ENCODE results near the gene KLC1. TPM values are rescaled to one million over a fixed set of nuclear protein-coding genes. Genes with fewer than 3 reads are reported as not detected.

Gene KLC1
- total and polyA plus RNA-seq, 4 donors, result 93.3 to 225 (median 139) TPM

GRCh38 chr14:103584326-103584915 lies 44.6 kb upstream of the KLC1 start:
- ATAC-seq (ENCODE audit: insufficient read depth, low FRiP score) (no peak), DNase-seq (no peak)
- Histone ChIP-seq H3K27ac (ENCODE audit: low read depth in 1 of 2, low read length in 1 of 2) (no peak overlapping the region), H3K4me1 (ENCODE audit: control insufficient read depth in 5 of 5, insufficient read depth in 5 of 5, low read length in 5 of 5) (no peaks in the 10 kb centered on the region), H3K36me3 (ENCODE audit: control insufficient read depth in 4 of 4, insufficient read depth in 4 of 4, low read length in 4 of 4) (peaks cover 0 to 13% (median 10%) of the 10 kb centered on the region in 4 donors), H3K27me3 (ENCODE audit: control insufficient read depth in 3 of 3, insufficient read depth in 3 of 3, low read length in 2 of 3) (no peaks in the 10 kb centered on the region), H3K4me3 (no peak overlapping the region), H3K9me3 (ENCODE audit: control insufficient read depth in 4 of 4, insufficient read depth in 3 of 4, low read length in 3 of 4) (no peaks in the 10 kb centered on the region), H3K9ac (ENCODE audit: insufficient read depth in 1 of 2, low read length in 2 of 2) (no peak overlapping the region)
- TF ChIP-seq, protein P1, sequence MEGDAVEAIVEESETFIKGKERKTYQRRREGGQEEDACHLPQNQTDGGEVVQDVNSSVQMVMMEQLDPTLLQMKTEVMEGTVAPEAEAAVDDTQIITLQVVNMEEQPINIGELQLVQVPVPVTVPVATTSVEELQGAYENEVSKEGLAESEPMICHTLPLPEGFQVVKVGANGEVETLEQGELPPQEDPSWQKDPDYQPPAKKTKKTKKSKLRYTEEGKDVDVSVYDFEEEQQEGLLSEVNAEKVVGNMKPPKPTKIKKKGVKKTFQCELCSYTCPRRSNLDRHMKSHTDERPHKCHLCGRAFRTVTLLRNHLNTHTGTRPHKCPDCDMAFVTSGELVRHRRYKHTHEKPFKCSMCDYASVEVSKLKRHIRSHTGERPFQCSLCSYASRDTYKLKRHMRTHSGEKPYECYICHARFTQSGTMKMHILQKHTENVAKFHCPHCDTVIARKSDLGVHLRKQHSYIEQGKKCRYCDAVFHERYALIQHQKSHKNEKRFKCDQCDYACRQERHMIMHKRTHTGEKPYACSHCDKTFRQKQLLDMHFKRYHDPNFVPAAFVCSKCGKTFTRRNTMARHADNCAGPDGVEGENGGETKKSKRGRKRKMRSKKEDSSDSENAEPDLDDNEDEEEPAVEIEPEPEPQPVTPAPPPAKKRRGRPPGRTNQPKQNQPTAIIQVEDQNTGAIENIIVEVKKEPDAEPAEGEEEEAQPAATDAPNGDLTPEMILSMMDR (IDR thresholded peaks at IDR 0.05; ENCODE audit: control extremely low read depth, extremely low read depth), result no peak
- 86 to 87% methylated on average over 11 of the region's 11 CpGs for WGBS, 2 donors

DNA sequence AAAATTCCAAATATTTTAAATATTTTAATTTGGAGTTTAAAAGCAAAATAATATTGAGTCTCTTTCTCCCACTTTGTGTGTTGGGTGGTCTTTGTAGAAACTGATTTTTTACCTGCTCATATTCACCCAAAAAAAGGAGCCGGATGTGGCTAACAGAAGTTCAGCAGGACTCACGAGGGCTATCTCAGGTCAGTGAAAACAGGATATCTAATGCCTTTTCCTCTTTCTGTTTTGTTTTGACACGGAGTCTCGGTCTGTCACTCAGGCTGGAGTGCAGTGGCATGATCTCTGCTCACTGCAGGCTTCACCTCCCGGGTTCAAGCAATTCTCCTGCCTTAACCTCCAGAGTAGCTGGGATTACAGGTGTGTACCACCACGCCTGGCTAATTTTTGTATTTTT lies 35.4 kb upstream of the KLC1 start:
- H3K27ac ChIP-seq (ENCODE audit: low read depth in 1 of 2, low read length in 1 of 2), result peak overlapping the region in 1 of 2 donors; percentile 5
- DNase-seq (no peak), ATAC-seq (ENCODE audit: insufficient read depth, low FRiP score) (no peak)

DNA sequence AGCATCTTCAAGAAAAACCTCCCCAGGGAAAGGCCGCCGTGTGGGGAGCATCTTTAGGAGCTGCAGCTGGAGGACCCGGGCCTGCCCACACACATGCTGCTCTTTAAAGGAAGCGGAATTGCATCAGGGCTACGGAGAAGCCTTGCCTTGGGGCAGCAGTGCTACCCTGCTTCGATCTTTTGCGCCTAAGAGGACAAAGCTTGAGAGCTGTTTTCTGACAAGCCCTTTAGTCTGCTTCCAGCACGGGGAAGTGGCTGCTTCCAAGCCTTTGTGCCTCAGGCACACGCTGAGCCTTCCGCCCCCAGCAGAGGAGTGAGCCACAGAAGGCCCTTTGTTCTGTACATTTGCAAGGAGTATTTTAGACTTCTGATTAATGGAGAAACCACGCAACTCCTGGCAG lies 34.7 kb upstream of the KLC1 start:
- H3K27me3 ChIP-seq (ENCODE audit: control insufficient read depth in 3 of 3, insufficient read depth in 3 of 3, low read length in 2 of 3), result no peaks in the 10 kb centered on the region
- ATAC-seq (ENCODE audit: insufficient read depth, low FRiP score), result no peak
- 61 to 76% methylated on average over 9 to 11 of the region's 11 CpGs for WGBS, 2 donors
- peak overlapping the region; percentile 5 to 46 for H3K27ac ChIP-seq (ENCODE audit: low read depth in 1 of 2, low read length in 1 of 2)
- peaks cover 0 to 7% (median 4%) of the 10 kb centered on the region in 5 donors for H3K4me1 ChIP-seq (ENCODE audit: control insufficient read depth in 5 of 5, insufficient read depth in 5 of 5, low read length in 5 of 5)
- TF ChIP-seq, protein P1 (IDR thresholded peaks at IDR 0.05; ENCODE audit: control extremely low read depth, extremely low read depth), result no peak
- peak; percentile 33 to 58 (median 49) for DNase-seq
- no peak overlapping the region for H3K9ac ChIP-seq (ENCODE audit: insufficient read depth in 1 of 2, low read length in 2 of 2)
- H3K36me3 ChIP-seq (ENCODE audit: control insufficient read depth in 4 of 4, insufficient read depth in 4 of 4, low read length in 4 of 4), result peaks cover 0 to 7% (median 5%) of the 10 kb centered on the region in 4 donors
- H3K4me3 ChIP-seq, result no peak overlapping the region
- H3K9me3 ChIP-seq (ENCODE audit: control insufficient read depth in 4 of 4, insufficient read depth in 3 of 4, low read length in 3 of 4), result no peaks in the 10 kb centered on the region

More for the DNA sequence above, 35.4 kb upstream of the KLC1 start:
- no peaks in the 10 kb centered on the region for H3K27me3 ChIP-seq (ENCODE audit: control insufficient read depth in 3 of 3, insufficient read depth in 3 of 3, low read length in 2 of 3)
- 62% methylated on average over 6 of the region's 6 CpGs for WGBS, 2 donors
- TF ChIP-seq, protein P1 (IDR thresholded peaks at IDR 0.05; ENCODE audit: control extremely low read depth, extremely low read depth), result no peak
- H3K4me3 ChIP-seq, result no peak overlapping the region
- H3K9me3 ChIP-seq (ENCODE audit: control insufficient read depth in 4 of 4, insufficient read depth in 3 of 4, low read length in 3 of 4), result no peaks in the 10 kb centered on the region
- peaks cover 0 to 13% (median 5%) of the 10 kb centered on the region in 4 donors for H3K36me3 ChIP-seq (ENCODE audit: control insufficient read depth in 4 of 4, insufficient read depth in 4 of 4, low read length in 4 of 4)
- H3K9ac ChIP-seq (ENCODE audit: insufficient read depth in 1 of 2, low read length in 2 of 2), result no peak overlapping the region
- peaks cover 0 to 7% (median 4%) of the 10 kb centered on the region in 5 donors for H3K4me1 ChIP-seq (ENCODE audit: control insufficient read depth in 5 of 5, insufficient read depth in 5 of 5, low read length in 5 of 5)

Measured in lung (tissue), 12 donors.